Measurements from ENCODE around the gene EREG.

DNA sequence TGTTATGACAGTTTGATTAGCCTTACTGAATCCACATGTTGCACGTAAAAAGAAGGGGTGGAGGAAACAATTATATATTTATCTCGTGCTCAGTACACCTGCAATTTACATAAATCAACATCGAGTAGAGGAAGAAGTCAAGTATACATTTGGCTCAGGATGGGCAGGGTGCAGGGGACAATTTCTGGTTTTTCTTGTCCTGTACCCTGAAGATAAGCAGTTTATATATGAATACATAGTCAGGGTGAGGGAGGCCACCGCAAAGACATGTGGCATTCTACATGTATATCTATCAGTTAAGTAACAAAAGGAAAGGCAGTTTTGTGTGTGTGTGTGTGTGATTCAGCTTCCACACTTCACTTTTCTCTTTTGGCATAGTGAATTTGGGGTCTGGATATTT, 11.1 kb upstream of the EREG start:
- TF ChIP-seq POLR2A (IDR thresholded peaks at IDR 0.05) (no peak), CTCF (IDR thresholded peaks at IDR 0.05) (no peak), POLR2AphosphoS5 (IDR thresholded peaks at IDR 0.05) (no peak)

Measured in suprapubic skin (tissue), 4 donors.